HPDE6-E6E7 (cell line): ENCODE data around the gene TOMM22.
A peak's percentile ranks its signal among the peaks of the same experiment; 100 is the strongest.
"Not testable (repeated sequence)": the region's sequence is repeated elsewhere in the genome, so short reads cannot be mapped to it uniquely, and the experiment has no call there.

Experiments
- DNase-seq: peaks from one replicate; pipeline ENCODE4 v3.0.0; 2011; ENCODE audit warnings: missing footprints; ENCODE audit errors: extremely low spot score

Gene TOMM22

GRCh38 chr22:38681582-38682335 lies at the start of gene TOMM22:
Gene TOMM22, plus strand, starts transcription at chr22:38681957. Its CDS starts 22 bp downstream, at chr22:38681979.
- DNase-seq: peak; percentile 90

- DNase-seq: no peak
Measured at GRCh38 chr22:38632528-38632927, 49.2 kb upstream of the TOMM22 start.

DNA sequence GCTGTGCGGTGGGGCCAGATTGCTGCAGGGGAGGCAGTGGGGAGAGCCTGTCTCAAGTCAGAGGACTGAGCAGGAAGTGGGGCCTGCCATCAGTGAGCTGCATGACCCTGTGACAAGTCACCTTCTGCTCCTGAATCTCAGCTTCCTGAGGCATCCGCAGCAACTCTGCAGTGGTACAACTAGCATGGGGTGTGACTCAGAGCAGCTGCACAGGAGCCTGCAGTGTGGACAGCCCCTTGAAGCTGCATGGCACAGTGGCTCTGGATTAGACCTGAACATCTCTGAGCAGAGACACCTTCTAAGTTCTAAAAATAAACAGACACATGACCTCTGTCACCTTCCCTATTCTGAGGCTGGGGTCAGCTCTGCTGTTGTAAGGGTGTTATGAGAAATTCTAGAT lies 43.5 kb upstream of the TOMM22 start:
- DNase-seq: no peak

GRCh38 chr22:38638728-38639127 lies 43.0 kb upstream of the TOMM22 start:
- DNase-seq: no peak

- no peak for DNase-seq
Measured at GRCh38 chr22:38641476-38642040, 40.2 kb upstream of the TOMM22 start.

- not testable (repeated sequence) for DNase-seq
Measured at GRCh38 chr22:38644245-38644644, 37.5 kb upstream of the TOMM22 start.

DNA sequence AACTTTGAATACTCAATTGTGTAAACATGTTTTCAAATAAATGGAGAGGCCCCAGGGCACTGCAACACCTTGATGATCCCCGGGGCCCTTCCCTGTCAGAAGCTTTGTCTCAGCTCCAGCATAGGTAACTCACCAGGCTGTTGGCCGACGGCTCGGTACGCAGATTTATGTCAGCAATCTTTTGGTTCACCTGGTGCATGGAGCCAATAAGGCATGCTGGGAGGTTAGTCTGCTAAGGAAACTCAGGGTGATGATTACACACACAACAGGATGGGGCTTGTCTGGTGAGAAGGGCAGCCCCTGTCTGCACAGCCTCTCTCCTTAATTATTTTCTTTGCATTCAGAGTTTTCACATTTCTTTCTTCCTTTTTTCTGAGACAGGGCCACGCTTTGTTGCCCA lies 36.3 kb upstream of the TOMM22 start:
- DNase-seq: peak; percentile 65

DNA sequence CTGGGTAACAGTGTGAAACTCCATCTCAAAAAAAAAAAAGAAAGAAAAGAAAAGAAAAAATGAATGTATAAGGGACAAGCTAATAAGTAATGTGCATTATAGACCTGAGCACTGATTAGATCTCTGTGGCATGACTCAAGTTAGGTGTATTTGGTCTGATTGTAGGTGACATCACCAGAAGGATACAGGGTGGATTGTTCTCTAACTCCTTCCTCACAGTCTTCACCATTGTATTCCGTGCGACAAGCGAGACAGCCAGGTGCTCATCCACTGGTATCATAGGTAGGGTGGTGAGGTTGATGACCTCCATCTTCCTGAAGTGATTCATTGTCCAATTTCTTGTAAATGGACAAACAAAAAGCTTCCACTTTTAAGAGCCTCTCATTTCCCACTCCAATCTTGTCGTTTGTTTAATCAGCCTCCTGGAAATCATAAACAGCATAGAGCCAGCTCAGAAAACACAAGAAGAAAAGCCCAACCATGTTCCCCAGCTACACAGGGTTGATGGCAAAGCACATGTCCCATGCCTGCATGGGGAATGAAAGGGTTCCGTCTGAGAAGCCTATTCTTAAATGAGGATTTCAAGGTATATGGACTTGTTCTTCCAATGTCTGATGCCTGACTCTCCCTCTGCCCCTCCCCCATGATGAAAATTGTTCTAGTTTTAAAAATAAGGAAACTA lies 31.8 kb upstream of the TOMM22 start:
- DNase-seq: no peak

DNA sequence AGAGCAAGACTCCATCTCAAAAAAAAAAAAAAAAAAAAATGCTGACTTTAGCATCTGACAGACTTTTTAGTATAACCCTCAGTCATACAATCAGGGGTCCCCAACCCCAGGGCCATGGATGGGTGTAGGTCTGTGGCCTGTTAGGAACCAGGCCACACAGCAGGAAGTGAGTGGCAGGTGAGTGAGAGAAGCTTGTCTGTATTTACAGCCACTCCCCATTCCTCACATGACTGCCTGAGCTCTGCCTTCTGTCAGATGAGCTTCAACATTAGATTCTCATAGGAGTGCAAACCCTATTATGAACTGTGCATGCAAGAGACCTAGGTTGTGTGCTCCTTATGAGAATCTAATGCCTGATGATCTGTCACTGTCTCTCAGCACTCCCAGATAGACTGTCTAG lies 28.9 kb upstream of the TOMM22 start:
- DNase-seq: no peak

GRCh38 chr22:38653741-38654140 lies 28.0 kb upstream of the TOMM22 start:
- no peak for DNase-seq

GRCh38 chr22:38655519-38656255 lies 26.1 kb upstream of the TOMM22 start:
- DNase-seq: peak; percentile 8

DNA sequence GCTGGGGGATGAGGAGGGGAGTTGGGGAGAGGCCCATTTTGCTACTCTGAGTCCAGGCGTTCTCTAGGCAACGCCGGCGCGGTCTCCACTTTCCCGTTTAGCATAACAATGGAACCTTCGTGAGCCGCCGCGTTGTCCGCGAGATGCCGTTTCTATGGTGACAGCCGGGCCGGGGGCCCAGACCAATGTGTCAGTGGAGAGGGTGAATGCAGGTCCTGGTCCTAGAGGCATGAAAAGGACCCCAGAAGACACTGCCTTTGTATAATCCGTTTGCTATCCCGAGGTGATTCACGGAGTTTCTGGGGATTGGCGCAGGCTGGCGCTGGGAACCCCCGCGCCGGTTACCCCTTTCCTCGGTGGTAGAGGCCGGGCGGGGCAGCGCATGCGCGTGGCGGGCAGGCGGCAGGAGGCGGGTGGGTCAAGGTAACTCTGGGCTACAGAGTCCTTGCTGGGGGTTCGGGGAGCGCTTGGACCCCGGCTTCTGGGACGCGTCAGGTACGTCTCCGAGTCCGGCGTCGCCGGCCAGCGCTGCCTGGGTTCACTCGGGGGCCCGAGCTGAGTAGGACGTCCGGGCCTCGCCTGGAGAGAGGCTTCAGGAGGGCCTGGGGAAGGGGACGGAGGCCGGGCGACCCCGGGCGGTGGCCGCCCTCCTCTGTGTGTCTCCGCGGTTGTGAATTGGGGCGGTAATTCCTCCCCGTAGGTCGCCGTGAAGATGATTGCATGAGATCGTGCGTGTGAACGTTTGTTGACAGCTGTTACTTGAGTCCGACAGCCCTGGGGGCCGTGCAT lies 25.3 kb upstream of the TOMM22 start, which contains the start of the genes CBY1 and FAM227A:
Gene CBY1 (plus strand): TSS at position 383 of the 789 bp plus-strand sequence. CDS start 11,417 bp downstream, outside the sequence.
Gene FAM227A (minus strand): TSS at position 137 of the 789 bp plus-strand sequence. CDS start 6,224 bp downstream, outside the sequence.
- DNase-seq: peak; percentile 99

DNA sequence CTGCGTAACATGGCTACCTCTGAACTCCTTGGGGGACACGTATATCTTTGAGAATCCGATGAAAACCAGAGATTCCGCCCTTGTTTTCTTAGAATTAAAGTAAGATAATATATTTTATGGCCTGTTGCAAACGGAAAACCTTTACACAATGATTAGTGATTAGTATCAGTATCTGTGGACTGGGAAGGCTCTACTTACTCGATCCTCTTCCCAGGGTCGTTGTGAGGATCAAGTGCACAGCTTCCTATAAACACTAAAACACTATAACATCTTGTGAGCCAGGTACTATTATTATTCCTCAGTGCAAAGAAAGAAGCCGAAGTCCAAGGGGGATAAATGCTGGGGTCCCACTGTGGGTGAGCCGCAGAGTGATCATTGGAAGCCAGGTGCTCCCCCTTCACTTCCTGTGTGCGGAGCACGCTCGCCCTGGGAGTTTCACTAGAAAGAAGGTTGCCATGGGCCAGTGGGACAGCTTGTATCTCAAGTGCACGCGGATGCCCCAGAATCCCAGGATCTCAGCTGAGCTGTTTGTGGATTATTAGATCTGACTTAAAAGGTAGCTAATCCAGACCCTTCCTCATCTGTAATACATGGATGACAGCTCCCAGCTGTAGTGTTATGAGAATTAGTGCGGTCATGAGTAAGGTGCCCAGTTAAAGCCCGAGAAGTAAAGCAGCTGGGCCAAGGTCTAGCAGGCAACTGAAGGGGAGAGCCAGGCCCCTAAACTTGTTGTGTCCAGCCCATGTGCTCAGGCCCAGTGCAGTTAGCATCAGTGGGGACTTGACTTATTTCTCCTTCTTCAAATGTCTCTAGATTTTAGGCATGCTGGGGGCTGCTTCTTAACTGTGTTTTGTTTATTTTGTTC lies 24.5 kb upstream of the TOMM22 start:
- no peak for DNase-seq

- DNase-seq: no peak
Measured at GRCh38 chr22:38674888-38675287, 6.9 kb upstream of the TOMM22 start.

GRCh38 chr22:38675833-38676232 lies 5.9 kb upstream of the TOMM22 start:
- DNase-seq: no peak

DNA sequence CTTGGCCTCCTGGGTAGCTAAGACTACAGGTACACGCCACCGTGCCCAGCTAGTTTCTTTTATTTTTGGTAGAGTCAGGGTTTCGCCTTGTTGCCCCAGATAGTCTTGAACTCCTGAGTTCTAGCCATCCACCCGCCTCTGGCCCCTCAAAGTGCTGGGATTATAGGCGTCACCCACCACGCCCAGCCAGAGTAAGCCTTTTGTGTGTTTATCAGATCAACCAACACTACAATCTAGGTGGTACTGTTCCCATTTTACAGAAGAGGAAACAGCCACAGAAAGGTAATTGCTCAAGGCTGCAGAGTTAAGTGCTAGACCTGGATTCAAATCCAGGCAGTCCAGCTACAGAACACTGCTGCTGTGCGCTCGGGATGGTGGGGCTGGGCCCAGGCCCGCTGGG lies 3.1 kb downstream of the TOMM22 start:
- no peak for DNase-seq

DNA sequence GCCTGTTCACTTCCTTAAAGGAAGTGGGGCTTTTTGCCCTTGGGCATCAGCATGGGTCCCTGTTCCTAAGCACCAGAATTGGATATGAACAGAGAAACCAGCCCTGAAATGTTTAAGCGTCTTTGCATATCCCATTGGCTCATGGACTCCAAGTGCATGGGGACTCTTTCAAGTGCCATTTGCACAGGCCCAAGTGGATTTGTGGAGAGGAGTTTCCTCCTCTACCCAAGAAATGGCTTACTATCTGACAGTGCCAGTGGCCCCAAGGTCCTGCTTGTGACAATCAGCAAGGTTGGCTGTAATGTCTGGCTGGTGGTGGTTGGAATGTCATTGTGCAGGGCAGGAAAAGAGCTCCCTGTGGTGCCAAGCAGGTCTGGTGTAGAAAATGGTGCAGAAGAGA lies 4.0 kb downstream of the TOMM22 start:
- no peak for DNase-seq

DNA sequence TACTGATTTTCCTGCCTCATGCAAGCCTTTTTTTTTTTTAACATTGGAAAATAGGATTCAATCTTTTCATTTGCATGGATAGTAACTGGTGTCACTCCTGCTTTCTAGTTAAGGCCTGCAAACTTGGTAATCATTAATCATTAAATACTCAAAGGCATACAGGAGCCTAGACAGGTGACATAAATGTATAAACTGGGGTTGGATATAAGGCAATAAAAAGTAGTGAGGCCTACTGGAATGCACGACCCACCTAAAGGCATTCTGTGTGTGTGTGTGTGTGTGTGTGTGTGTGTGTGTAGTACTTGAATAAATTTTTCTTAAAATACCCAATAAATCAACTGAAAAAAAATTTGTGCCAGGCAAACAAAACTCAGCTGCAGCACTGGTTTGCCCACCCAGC lies 7.9 kb downstream of the TOMM22 start:
- DNase-seq: no peak

GRCh38 chr22:38694049-38694448 lies 12.3 kb downstream of the TOMM22 start:
- DNase-seq: no peak

- no peak for DNase-seq
Measured at GRCh38 chr22:38694940-38695339, 13.2 kb downstream of the TOMM22 start.
